H9 (cell line): ENCODE data around the gene SIGMAR1. TPM values are rescaled to one million over a fixed set of nuclear protein-coding genes. Genes with fewer than 3 reads are reported as not detected.

Source experiments
- DNase-seq: peaks from one replicate; pipeline ENCODE4 v3.0.0-alpha.2; 2017
- H2AFZ ChIP-seq: one replicate; pipeline ENCODE4 v1.6.1; 2013; ENCODE audit warnings: mild to moderate bottlenecking, low read length, control low read depth, moderate library complexity
- H2AK5ac ChIP-seq: 2 replicates; pipeline ENCODE4 v1.6.1; 2013; ENCODE audit warnings: low read length, control low read depth, mixed read lengths; ENCODE audit not compliant: insufficient read length
- H2BK120ac ChIP-seq: one replicate; pipeline ENCODE4 v1.6.1; 2013; ENCODE audit warnings: low read depth, mild to moderate bottlenecking, low read length, control low read depth, inconsistent platforms; ENCODE audit not compliant: poor library complexity, severe bottlenecking
- H2BK12ac ChIP-seq: 2 replicates; pipeline ENCODE4 v1.6.1; 2013; ENCODE audit warnings: low read length, control low read depth, mixed read lengths, low read depth; ENCODE audit not compliant: insufficient read length
- H2BK15ac ChIP-seq: 2 replicates; pipeline ENCODE4 v1.6.1; 2013; ENCODE audit warnings: low read depth, low read length, control low read depth
- H2BK20ac ChIP-seq: one replicate; pipeline ENCODE4 v1.6.1; 2013; ENCODE audit warnings: low read depth, mild to moderate bottlenecking, low read length, control low read depth, inconsistent platforms; ENCODE audit not compliant: poor library complexity, severe bottlenecking
- H2BK5ac ChIP-seq: 2 replicates; pipeline ENCODE4 v1.6.1; 2013; ENCODE audit warnings: low read length, control low read depth, mixed read lengths; ENCODE audit not compliant: insufficient read length
- H3K14ac ChIP-seq: 2 replicates; pipeline ENCODE4 v1.6.1; 2013; ENCODE audit warnings: low read length, control low read depth; ENCODE audit not compliant: insufficient read depth
- H3K18ac ChIP-seq: 2 replicates; pipeline ENCODE4 v1.6.1; 2013; ENCODE audit warnings: low read depth, mild to moderate bottlenecking, mixed read lengths, low read length, control low read depth; ENCODE audit not compliant: insufficient read length
- H3K23ac ChIP-seq: 2 replicates; pipeline ENCODE4 v1.6.1; 2013; ENCODE audit warnings: low read length, control low read depth, mixed read lengths, low read depth; ENCODE audit not compliant: insufficient read length
- H3K23me2 ChIP-seq: 2 replicates; pipeline ENCODE4 v1.6.1; 2013; ENCODE audit warnings: low read depth, mild to moderate bottlenecking, mixed read lengths, low read length, control low read depth; ENCODE audit not compliant: insufficient read length, poor library complexity, severe bottlenecking
- H3K27ac ChIP-seq: 2 replicates; pipeline ENCODE4 v1.5.1; 2013; ENCODE audit warnings: low read length, control low read depth, mixed read lengths, low read depth; ENCODE audit not compliant: insufficient read length
- H3K27me3 ChIP-seq: 2 replicates; pipeline ENCODE4 v1.6.1; 2013; ENCODE audit warnings: low read length, control low read depth, inconsistent platforms; ENCODE audit not compliant: insufficient read depth
- H3K4ac ChIP-seq: 2 replicates; pipeline ENCODE4 v1.6.1; 2013; ENCODE audit warnings: low read depth, mild to moderate bottlenecking, control low read depth, inconsistent platforms, low read length, moderate library complexity
- H3K4me1 ChIP-seq: 2 replicates; pipeline ENCODE4 v1.6.1; 2013; ENCODE audit warnings: low read length, control low read depth, inconsistent platforms; ENCODE audit not compliant: insufficient read depth
- H3K4me2 ChIP-seq: 2 replicates; pipeline ENCODE4 v1.6.1; 2013; ENCODE audit warnings: low read length, control low read depth, mixed read lengths; ENCODE audit not compliant: insufficient read length, insufficient read depth
- H3K56ac ChIP-seq: 2 replicates; pipeline ENCODE4 v1.6.1; 2013; ENCODE audit warnings: low read depth, mild to moderate bottlenecking, mixed read lengths, low read length, control low read depth; ENCODE audit not compliant: insufficient read length
- H3K79me1 ChIP-seq: 2 replicates; pipeline ENCODE4 v1.6.1; 2013; ENCODE audit warnings: low read depth, mild to moderate bottlenecking, moderate library complexity, low read length, control low read depth, inconsistent platforms; ENCODE audit not compliant: insufficient read depth, poor library complexity, severe bottlenecking
- H3K79me2 ChIP-seq: 2 replicates; pipeline ENCODE4 v1.6.1; 2013; ENCODE audit warnings: low read length, control low read depth, inconsistent platforms; ENCODE audit not compliant: insufficient read depth
- H3K9ac ChIP-seq: 2 replicates; pipeline ENCODE4 v1.6.1; 2013; ENCODE audit warnings: low read length, control low read depth, mixed read lengths; ENCODE audit not compliant: insufficient read length; ENCODE audit errors: extremely low read depth
- H3K9me3 ChIP-seq: one replicate; pipeline ENCODE4 v1.6.1; 2013; ENCODE audit warnings: low read depth, low read length, inconsistent platforms; ENCODE audit not compliant: control insufficient read depth
- H3T11ph ChIP-seq: one replicate; pipeline ENCODE4 v1.6.1; 2013; ENCODE audit warnings: mild to moderate bottlenecking, low read length, control low read depth, inconsistent platforms
- H4K20me1 ChIP-seq: one replicate; pipeline ENCODE4 v1.6.1; 2013; ENCODE audit not compliant: control insufficient read depth, insufficient read length, insufficient read depth
- H4K5ac ChIP-seq: 2 replicates; pipeline ENCODE4 v1.6.1; 2013; ENCODE audit warnings: low read depth, mild to moderate bottlenecking, mixed read lengths, low read length, control low read depth; ENCODE audit not compliant: insufficient read length
- H4K8ac ChIP-seq: replicated peaks from 2 replicates; pipeline ENCODE4 v1.6.1; 2013; ENCODE audit warnings: low read length, control low read depth, mixed read lengths, low read depth; ENCODE audit not compliant: insufficient read length
- H4K91ac ChIP-seq: 2 replicates; pipeline ENCODE4 v1.6.1; 2013; ENCODE audit warnings: low read depth, mild to moderate bottlenecking, moderate library complexity, mixed read lengths, low read length, control low read depth; ENCODE audit not compliant: insufficient read length
- H3K27ac Mint-ChIP-seq, 3 experiments: 2 replicates in 2 of 3; 3 replicates in 1 of 3; pipeline ENCODE4 v1.8.0; 2020 to 2021; ENCODE audit warnings: mixed read lengths in 3 of 3, mild to moderate bottlenecking in 1 of 3, moderate library complexity in 1 of 3
- H3K27me3 Mint-ChIP-seq: 2 replicates; pipeline ENCODE4 v1.8.0; 2021; ENCODE audit warnings: low read depth, mild to moderate bottlenecking, moderate library complexity, mixed read lengths
- H3K36me3 Mint-ChIP-seq, 3 experiments: 2 replicates in 2 of 3; 3 replicates in 1 of 3; pipeline ENCODE4 v1.8.0; 2020 to 2021; ENCODE audit warnings: low read depth in 3 of 3, mixed read lengths in 3 of 3; ENCODE audit not compliant: insufficient read depth in 1 of 3
- H3K4me1 Mint-ChIP-seq, 2 experiments: 2 replicates each; pipeline ENCODE4 v1.8.0; 2020; ENCODE audit warnings: mixed read lengths in 2 of 2
- H3K4me3 Mint-ChIP-seq, 2 experiments: 2 replicates in 1 of 2; 3 replicates in 1 of 2; pipeline ENCODE4 v1.8.0; 2020 to 2021; ENCODE audit warnings: mild to moderate bottlenecking in 2 of 2, mixed read lengths in 2 of 2, moderate library complexity in 1 of 2
- H3K9me3 Mint-ChIP-seq, 2 experiments: 2 replicates in 1 of 2; 3 replicates in 1 of 2; pipeline ENCODE4 v1.8.0; 2020; ENCODE audit warnings: mild to moderate bottlenecking in 2 of 2, mixed read lengths in 2 of 2, moderate library complexity in 1 of 2
- total RNA-seq: library from RNA; stranded (reverse); gene quantifications from 2 replicates; pipeline ENCODE4 v1.2.1, GENCODE V29; 2021
- TF ChIP-seq, protein P1 (sequence below): fragments of 200-600 bp; sonication (generic); conservative IDR thresholded peaks from 3 replicates; pipeline ENCODE4 v1.8.0; 2021; ENCODE audit warnings: antibody characterized with exemption, mild to moderate bottlenecking

The SIGMAR1 gene
- total RNA-seq, 1 experiment from 2014 or later = 68.3 TPM

DNA sequence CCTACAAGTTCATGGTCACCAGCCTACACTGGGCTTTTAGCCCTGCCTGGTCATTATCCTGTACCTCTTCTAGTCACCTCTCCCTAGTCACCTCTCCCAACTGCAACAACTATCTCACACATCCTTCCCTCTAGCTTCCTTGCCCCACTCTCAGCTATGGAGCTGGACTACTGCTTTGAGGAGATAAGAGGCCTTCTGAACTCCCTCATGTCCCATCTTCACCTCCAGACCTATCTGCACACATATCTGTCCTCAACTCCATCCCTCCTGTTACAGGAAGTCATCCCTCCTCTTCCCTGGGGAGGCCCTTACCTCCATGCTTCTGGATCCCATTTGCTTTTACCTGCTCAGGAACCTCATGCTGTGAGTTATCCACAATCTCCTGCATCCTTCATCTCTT, 31.4 kb downstream of the SIGMAR1 start:
- Histone ChIP-seq H2BK12ac (no peak overlapping the region), H3K4me2 (no peak overlapping the region), H2BK5ac (no peak overlapping the region), H3T11ph (no peak overlapping the region), H3K18ac (no peak overlapping the region), H3K79me1 (no peaks in the 10 kb centered on the region), H2AK5ac (no peak overlapping the region), H3K9me3 (no peaks in the 10 kb centered on the region), H4K5ac (no peak overlapping the region), H4K91ac (no peak overlapping the region), H2BK15ac (no peak overlapping the region), H3K23ac (no peak overlapping the region), H4K8ac (no peak overlapping the region), H2BK120ac (no peak overlapping the region), H3K14ac (no peak overlapping the region), H3K79me2 (no peaks in the 10 kb centered on the region), H2BK20ac (no peak overlapping the region), H4K20me1 (no peaks in the 10 kb centered on the region), H2AFZ (no peak overlapping the region), H3K23me2 (peaks cover under 1% of the 10 kb centered on the region), H3K27ac (no peak overlapping the region), H3K4ac (no peak overlapping the region), H3K27me3 (no peaks in the 10 kb centered on the region), H3K56ac (no peak overlapping the region), H3K9ac (no peak overlapping the region), H3K4me1 (no peaks in the 10 kb centered on the region; the same call in 1 of the 2 replicates)
- Mint-ChIP-seq H3K27ac (no peak overlapping the region), H3K4me3 (no peak overlapping the region), H3K36me3 (no peaks in the 10 kb centered on the region), H3K27me3 (peaks cover 15% of the 10 kb centered on the region), H3K4me1 (peaks cover 14 to 21% of the 10 kb centered on the region in 2 experiments), H3K9me3 (no peaks in the 10 kb centered on the region; a peak in 1 of 5 replicates)
- TF ChIP-seq, protein P1, sequence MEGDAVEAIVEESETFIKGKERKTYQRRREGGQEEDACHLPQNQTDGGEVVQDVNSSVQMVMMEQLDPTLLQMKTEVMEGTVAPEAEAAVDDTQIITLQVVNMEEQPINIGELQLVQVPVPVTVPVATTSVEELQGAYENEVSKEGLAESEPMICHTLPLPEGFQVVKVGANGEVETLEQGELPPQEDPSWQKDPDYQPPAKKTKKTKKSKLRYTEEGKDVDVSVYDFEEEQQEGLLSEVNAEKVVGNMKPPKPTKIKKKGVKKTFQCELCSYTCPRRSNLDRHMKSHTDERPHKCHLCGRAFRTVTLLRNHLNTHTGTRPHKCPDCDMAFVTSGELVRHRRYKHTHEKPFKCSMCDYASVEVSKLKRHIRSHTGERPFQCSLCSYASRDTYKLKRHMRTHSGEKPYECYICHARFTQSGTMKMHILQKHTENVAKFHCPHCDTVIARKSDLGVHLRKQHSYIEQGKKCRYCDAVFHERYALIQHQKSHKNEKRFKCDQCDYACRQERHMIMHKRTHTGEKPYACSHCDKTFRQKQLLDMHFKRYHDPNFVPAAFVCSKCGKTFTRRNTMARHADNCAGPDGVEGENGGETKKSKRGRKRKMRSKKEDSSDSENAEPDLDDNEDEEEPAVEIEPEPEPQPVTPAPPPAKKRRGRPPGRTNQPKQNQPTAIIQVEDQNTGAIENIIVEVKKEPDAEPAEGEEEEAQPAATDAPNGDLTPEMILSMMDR = no peak
- DNase-seq = no peak
